Measurements from ENCODE around the gene CDH13. TPM values are rescaled to one million over a fixed set of nuclear protein-coding genes. Genes with fewer than 3 reads are reported as not detected.

Gene CDH13
- total and polyA plus RNA-seq, 7 donors, result 6.1 to 30.7 (median 22.8) TPM

DNA sequence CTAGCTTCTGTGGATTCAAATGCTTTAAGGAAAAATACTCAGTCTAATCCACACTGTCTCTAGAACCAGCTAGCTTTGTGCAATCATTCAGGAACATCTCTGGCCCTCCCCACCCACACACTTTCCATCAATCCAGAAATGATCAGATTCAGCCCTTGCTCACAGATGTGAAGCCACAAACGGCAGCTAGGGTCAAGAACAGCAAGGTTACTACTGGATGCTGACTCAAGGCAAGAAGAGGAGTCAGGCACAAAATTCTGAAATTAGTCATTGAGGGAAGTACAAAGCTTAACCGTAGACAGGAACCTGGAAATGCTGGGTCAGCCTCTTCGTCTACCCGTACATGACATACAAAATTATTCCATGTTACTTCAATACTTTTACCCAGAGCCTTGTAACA, 174.6 kb downstream of the CDH13 start:
- DNase-seq (no peak), ATAC-seq (no peak)
- TF ChIP-seq, protein P1, sequence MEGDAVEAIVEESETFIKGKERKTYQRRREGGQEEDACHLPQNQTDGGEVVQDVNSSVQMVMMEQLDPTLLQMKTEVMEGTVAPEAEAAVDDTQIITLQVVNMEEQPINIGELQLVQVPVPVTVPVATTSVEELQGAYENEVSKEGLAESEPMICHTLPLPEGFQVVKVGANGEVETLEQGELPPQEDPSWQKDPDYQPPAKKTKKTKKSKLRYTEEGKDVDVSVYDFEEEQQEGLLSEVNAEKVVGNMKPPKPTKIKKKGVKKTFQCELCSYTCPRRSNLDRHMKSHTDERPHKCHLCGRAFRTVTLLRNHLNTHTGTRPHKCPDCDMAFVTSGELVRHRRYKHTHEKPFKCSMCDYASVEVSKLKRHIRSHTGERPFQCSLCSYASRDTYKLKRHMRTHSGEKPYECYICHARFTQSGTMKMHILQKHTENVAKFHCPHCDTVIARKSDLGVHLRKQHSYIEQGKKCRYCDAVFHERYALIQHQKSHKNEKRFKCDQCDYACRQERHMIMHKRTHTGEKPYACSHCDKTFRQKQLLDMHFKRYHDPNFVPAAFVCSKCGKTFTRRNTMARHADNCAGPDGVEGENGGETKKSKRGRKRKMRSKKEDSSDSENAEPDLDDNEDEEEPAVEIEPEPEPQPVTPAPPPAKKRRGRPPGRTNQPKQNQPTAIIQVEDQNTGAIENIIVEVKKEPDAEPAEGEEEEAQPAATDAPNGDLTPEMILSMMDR (IDR thresholded peaks at IDR 0.05), result no peak
- H3K4me1 ChIP-seq, result no peaks in the 10 kb centered on the region
- H3K27ac ChIP-seq, result no peak overlapping the region
- H3K9me3 ChIP-seq, result no peaks in the 10 kb centered on the region
- WGBS, 3 donors, result 90 to 96% (median 93%) methylated on average over 4 of the region's 4 CpGs
- H3K27me3 ChIP-seq (ENCODE audit: insufficient read depth in 3 of 3, low read length in 2 of 3), result no peaks in the 10 kb centered on the region
- intact Hi-C loops (cut with DNase I), result no loop called here
- H3K4me3 ChIP-seq, result no peak overlapping the region
- H3K36me3 ChIP-seq (ENCODE audit: insufficient read depth in 1 of 2, low read depth in 1 of 2), result no peaks in the 10 kb centered on the region

DNA sequence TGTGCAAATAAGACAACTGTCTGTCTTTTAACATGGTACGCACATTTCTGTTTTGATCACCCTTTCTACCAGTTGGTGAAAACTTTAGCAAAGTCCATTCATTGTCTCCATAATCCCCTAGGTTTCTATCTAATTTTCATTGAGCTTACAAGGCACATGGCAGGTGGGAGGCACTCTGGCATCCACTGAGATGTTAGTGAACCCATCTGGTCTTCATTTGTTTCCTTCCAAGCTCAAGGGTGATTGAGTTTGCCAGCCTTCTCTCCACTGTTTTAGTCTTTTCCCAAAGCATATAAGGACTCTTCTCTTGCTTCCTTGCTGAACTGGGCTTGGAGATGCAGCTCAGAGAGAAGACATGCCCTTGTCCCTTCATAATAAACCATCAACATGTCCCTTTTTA, 179.1 kb downstream of the CDH13 start:
- TF ChIP-seq, protein P1 (IDR thresholded peaks at IDR 0.05), result no peak
- no peaks in the 10 kb centered on the region for H3K36me3 ChIP-seq (ENCODE audit: insufficient read depth in 1 of 2, low read depth in 1 of 2)
- DNase-seq, result no peak
- no peaks in the 10 kb centered on the region for H3K27me3 ChIP-seq (ENCODE audit: insufficient read depth in 3 of 3, low read length in 2 of 3)
- H3K9me3 ChIP-seq, result no peaks in the 10 kb centered on the region
- no peak overlapping the region for H3K27ac ChIP-seq
- no peaks in the 10 kb centered on the region for H3K4me1 ChIP-seq
- no peak for ATAC-seq
- 97 to 100% (median 100%) methylated on average over 1 of the region's 1 CpG for WGBS, 3 donors
- intact Hi-C loops (cut with DNase I), result no loop called here
- H3K4me3 ChIP-seq, result no peak overlapping the region

DNA sequence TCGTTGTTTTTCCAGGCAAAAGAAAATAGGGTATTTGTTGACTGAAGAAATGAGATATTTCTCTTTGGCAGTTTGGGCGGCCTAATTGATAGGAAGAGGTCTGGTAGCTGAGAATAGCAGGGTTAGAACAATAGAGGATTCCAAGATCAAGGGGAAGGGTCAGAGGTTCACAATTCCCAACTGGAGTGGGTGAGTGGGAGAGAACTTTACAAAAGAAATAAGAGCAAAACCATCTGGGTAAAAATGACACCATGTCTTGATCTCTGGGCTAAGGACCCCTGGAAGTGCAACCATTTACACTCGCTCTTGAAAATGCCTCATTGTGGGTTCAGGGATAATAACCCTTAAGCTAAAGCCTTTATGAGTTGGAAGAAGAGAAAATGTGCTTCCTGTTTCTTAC, 180.5 kb downstream of the CDH13 start:
- Histone ChIP-seq H3K27ac (no peak overlapping the region), H3K27me3 (ENCODE audit: insufficient read depth in 3 of 3, low read length in 2 of 3) (no peaks in the 10 kb centered on the region), H3K36me3 (ENCODE audit: insufficient read depth in 1 of 2, low read depth in 1 of 2) (no peaks in the 10 kb centered on the region), H3K9me3 (no peaks in the 10 kb centered on the region), H3K4me3 (no peak overlapping the region), H3K4me1 (no peaks in the 10 kb centered on the region)
- intact Hi-C loops (cut with DNase I), result no loop called here
- no peak for DNase-seq
- TF ChIP-seq, protein P1 (IDR thresholded peaks at IDR 0.05), result no peak
- no peak for ATAC-seq
- 63 to 76% (median 74%) methylated on average over 3 of the region's 3 CpGs for WGBS, 3 donors

DNA sequence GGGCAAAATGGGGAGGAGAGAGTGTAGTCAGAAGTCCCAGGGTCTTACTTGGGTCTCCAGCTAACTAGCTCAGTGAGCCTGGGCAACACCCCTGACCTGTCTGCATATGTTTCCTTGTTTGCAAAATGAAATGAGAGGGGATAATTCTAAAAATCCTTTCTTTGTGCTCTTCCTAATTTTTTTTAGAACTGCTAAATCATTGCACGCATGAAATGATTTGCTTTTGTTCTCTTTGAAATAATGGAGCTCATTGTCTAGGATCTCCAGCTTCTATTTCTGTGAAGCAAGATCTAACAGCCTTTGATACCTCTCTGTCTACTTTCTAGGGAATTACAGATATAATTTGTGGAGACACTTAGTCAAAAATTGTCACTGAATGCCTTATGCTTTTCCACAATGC, 181.3 kb downstream of the CDH13 start:
- DNase-seq, result no peak
- Histone ChIP-seq H3K27me3 (ENCODE audit: insufficient read depth in 3 of 3, low read length in 2 of 3) (no peaks in the 10 kb centered on the region), H3K4me1 (no peaks in the 10 kb centered on the region), H3K27ac (no peak overlapping the region), H3K9me3 (no peaks in the 10 kb centered on the region), H3K36me3 (ENCODE audit: insufficient read depth in 1 of 2, low read depth in 1 of 2) (no peaks in the 10 kb centered on the region), H3K4me3 (no peak overlapping the region)
- intact Hi-C loops (cut with DNase I), result no loop called here
- no peak for ATAC-seq
- TF ChIP-seq, protein P1 (IDR thresholded peaks at IDR 0.05), result no peak
- 65 to 82% (median 70%) methylated on average over 1 of the region's 1 CpG for WGBS, 3 donors

DNA sequence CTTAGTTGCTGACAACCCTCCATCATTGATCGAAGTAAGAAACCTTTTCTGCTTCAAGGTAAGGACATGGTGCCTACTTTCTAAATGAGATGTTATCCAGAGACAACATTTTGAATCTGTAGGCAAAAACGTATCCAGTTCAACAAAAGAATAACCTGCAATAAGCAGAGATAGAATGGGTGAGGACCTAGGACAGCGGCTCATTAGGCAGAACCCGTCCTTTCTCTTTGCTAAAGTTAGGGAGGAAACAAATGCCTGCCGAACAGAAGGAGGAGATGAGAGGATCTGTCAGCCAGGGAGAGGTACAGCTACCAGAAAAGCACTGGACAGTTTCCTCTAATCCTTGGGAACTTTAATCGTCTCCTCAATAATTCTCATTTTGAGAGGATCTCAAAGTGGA, 183.3 kb downstream of the CDH13 start:
- Histone ChIP-seq H3K4me3 (no peak overlapping the region), H3K27ac (no peak overlapping the region), H3K9me3 (no peaks in the 10 kb centered on the region), H3K36me3 (ENCODE audit: insufficient read depth in 1 of 2, low read depth in 1 of 2) (no peaks in the 10 kb centered on the region), H3K4me1 (no peaks in the 10 kb centered on the region), H3K27me3 (ENCODE audit: insufficient read depth in 3 of 3, low read length in 2 of 3) (no peaks in the 10 kb centered on the region)
- intact Hi-C loops (cut with DNase I), result no loop called here
- TF ChIP-seq, protein P1 (IDR thresholded peaks at IDR 0.05), result no peak
- ATAC-seq (no peak), DNase-seq (no peak)
- WGBS, 3 donors, result 85 to 88% (median 85%) methylated on average over 6 of the region's 6 CpGs

All from psoas muscle (tissue), 8 donors.